Hepatocyte (in vitro differentiated cells): ENCODE results near the gene DAB2IP.

Experiments
- EZH2 ChIP-seq: fragments of 200-600 bp; sonication (generic); IDR thresholded peaks from 2 replicates; pipeline ENCODE4 v1.6.1; 2016; ENCODE audit warnings: antibody characterized with exemption, mild to moderate bottlenecking, borderline replicate concordance
- EZH2phosphoT487 ChIP-seq: fragments of 200-600 bp; sonication (generic); IDR thresholded peaks from one replicate; pipeline ENCODE4 v1.6.1; 2018; ENCODE audit warnings: antibody characterized with exemption, mild to moderate bottlenecking, low read depth, moderate library complexity; ENCODE audit not compliant: unreplicated experiment, severe bottlenecking
- TF ChIP-seq, protein P1 (sequence below): fragments of 200-600 bp; sonication (generic); IDR thresholded peaks from 2 replicates; pipeline ENCODE4 v1.5.1; 2016; ENCODE audit warnings: antibody characterized with exemption, mild to moderate bottlenecking; ENCODE audit not compliant: poor library complexity

DNA sequence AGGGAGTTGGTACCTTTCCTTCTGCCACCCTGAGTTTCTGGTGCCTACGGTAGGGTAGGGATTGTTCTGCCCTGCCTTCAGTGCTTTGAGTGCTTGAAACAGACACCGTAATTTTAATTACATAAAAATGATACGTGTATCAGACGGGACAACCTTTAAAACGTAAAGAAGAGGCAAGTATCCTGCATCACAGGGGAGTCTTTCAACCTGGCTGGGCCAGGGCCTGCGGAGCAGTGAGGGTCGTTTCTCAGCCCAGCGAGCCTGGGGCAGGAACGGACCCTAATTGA lies 483 bp upstream of the DAB2IP start:
- TF ChIP-seq, protein P1, sequence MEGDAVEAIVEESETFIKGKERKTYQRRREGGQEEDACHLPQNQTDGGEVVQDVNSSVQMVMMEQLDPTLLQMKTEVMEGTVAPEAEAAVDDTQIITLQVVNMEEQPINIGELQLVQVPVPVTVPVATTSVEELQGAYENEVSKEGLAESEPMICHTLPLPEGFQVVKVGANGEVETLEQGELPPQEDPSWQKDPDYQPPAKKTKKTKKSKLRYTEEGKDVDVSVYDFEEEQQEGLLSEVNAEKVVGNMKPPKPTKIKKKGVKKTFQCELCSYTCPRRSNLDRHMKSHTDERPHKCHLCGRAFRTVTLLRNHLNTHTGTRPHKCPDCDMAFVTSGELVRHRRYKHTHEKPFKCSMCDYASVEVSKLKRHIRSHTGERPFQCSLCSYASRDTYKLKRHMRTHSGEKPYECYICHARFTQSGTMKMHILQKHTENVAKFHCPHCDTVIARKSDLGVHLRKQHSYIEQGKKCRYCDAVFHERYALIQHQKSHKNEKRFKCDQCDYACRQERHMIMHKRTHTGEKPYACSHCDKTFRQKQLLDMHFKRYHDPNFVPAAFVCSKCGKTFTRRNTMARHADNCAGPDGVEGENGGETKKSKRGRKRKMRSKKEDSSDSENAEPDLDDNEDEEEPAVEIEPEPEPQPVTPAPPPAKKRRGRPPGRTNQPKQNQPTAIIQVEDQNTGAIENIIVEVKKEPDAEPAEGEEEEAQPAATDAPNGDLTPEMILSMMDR, result no peak
- no peak for TF ChIP-seq EZH2phosphoT487
- no peak for TF ChIP-seq EZH2
